Memory B cell (primary cell): ENCODE measurements around the gene ZNF678.
"Not testable (repeated sequence)": the region's sequence is repeated elsewhere in the genome, so short reads cannot be mapped to it uniquely, and the experiment has no call there.

Experiments used
- ATAC-seq: fragments of 150-1000 bp; cut with Tn5 transposase; 2 replicates; pipeline ENCODE4 v1.10.0; 2021; ENCODE audit warnings: low read depth, mild to moderate bottlenecking, moderate library complexity
- DNase-seq, 2 donors: peaks; one replicate each; pipeline ENCODE4 v3.0.0; 2022; ENCODE audit warnings: low spot score in 2 of 2
- H3K27ac Mint-ChIP-seq: one replicate; pipeline ENCODE4 v1.8.0; 2022; ENCODE audit warnings: mild to moderate bottlenecking, moderate library complexity, mixed read lengths
- H3K27me3 Mint-ChIP-seq: one replicate; pipeline ENCODE4 v1.8.0; 2022; ENCODE audit warnings: mixed read lengths
- H3K36me3 Mint-ChIP-seq: one replicate; pipeline ENCODE4 v1.8.0; 2022; ENCODE audit warnings: mild to moderate bottlenecking, mixed read lengths
- H3K4me1 Mint-ChIP-seq: one replicate; pipeline ENCODE4 v1.8.0; 2022; ENCODE audit warnings: mixed read lengths
- H3K4me3 Mint-ChIP-seq: one replicate; pipeline ENCODE4 v1.8.0; 2022; ENCODE audit warnings: mild to moderate bottlenecking, moderate library complexity, mixed read lengths
- H3K9me3 Mint-ChIP-seq: one replicate; pipeline ENCODE4 v1.8.0; 2022; ENCODE audit warnings: mixed read lengths

The ZNF678 gene

GRCh38 chr1:227603327-227603726 is 40.0 kb downstream of the ZNF678 start:
- DNase-seq (no peak), ATAC-seq (no peak)
- H3K4me1 Mint-ChIP-seq, result peaks cover 5% of the 10 kb centered on the region
- no peak overlapping the region for H3K4me3 Mint-ChIP-seq
- H3K9me3 Mint-ChIP-seq, result peaks cover 13% of the 10 kb centered on the region
- peaks cover 42% of the 10 kb centered on the region for H3K36me3 Mint-ChIP-seq
- H3K27me3 Mint-ChIP-seq, result no peaks in the 10 kb centered on the region
- no peak overlapping the region for H3K27ac Mint-ChIP-seq

GRCh38 chr1:227604446-227604845 is 41.1 kb downstream of the ZNF678 start:
- peaks cover 38% of the 10 kb centered on the region for H3K36me3 Mint-ChIP-seq
- peaks cover 5% of the 10 kb centered on the region for H3K4me1 Mint-ChIP-seq
- no peak for ATAC-seq
- no peak for DNase-seq
- no peak overlapping the region for H3K27ac Mint-ChIP-seq
- no peak overlapping the region for H3K4me3 Mint-ChIP-seq
- H3K9me3 Mint-ChIP-seq, result peaks cover 8% of the 10 kb centered on the region
- no peaks in the 10 kb centered on the region for H3K27me3 Mint-ChIP-seq

GRCh38 chr1:227606271-227606670 is 42.9 kb downstream of the ZNF678 start:
- H3K36me3 Mint-ChIP-seq, result peaks cover 40% of the 10 kb centered on the region
- H3K4me3 Mint-ChIP-seq, H3K27me3 Mint-ChIP-seq, ATAC-seq, H3K27ac Mint-ChIP-seq, H3K4me1 Mint-ChIP-seq, H3K9me3 Mint-ChIP-seq, DNase-seq: not testable (repeated sequence)

- Mint-ChIP-seq H3K27ac (no peak overlapping the region), H3K4me3 (no peak overlapping the region), H3K4me1 (peaks cover 2% of the 10 kb centered on the region), H3K27me3 (no peaks in the 10 kb centered on the region), H3K9me3 (peaks cover 7% of the 10 kb centered on the region), H3K36me3 (peaks cover 47% of the 10 kb centered on the region)
- ATAC-seq, result no peak
- DNase-seq, result no peak
These were observed 44.1 kb downstream of the ZNF678 start for GRCh38 chr1:227607336-227607898.

- peaks cover 67% of the 10 kb centered on the region for H3K36me3 Mint-ChIP-seq
These were observed 49.3 kb downstream of the ZNF678 start for GRCh38 chr1:227612658-227613057.

GRCh38 chr1:227613526-227613925 is 50.2 kb downstream of the ZNF678 start:
- ATAC-seq (no peak), DNase-seq (no peak)
- H3K27me3 Mint-ChIP-seq, result no peaks in the 10 kb centered on the region
- no peak overlapping the region for H3K27ac Mint-ChIP-seq
- no peak overlapping the region for H3K4me3 Mint-ChIP-seq
- peaks cover 70% of the 10 kb centered on the region for H3K36me3 Mint-ChIP-seq
- peaks cover 6% of the 10 kb centered on the region for H3K4me1 Mint-ChIP-seq
- peaks cover 23% of the 10 kb centered on the region for H3K9me3 Mint-ChIP-seq

More at GRCh38 chr1:227612658-227613057, 49.3 kb downstream of the ZNF678 start:
- Mint-ChIP-seq H3K27me3 (no peaks in the 10 kb centered on the region), H3K4me1 (peaks cover 6% of the 10 kb centered on the region), H3K9me3 (peaks cover 23% of the 10 kb centered on the region), H3K4me3 (no peak overlapping the region), H3K27ac (no peak overlapping the region)
- ATAC-seq (no peak), DNase-seq (no peak)

GRCh38 chr1:227621211-227621610 is 57.9 kb downstream of the ZNF678 start:
- Mint-ChIP-seq H3K36me3 (peaks cover 66% of the 10 kb centered on the region), H3K4me3 (no peak overlapping the region), H3K9me3 (peaks cover 23% of the 10 kb centered on the region), H3K27me3 (no peaks in the 10 kb centered on the region), H3K4me1 (no peaks in the 10 kb centered on the region), H3K27ac (no peak overlapping the region)
- DNase-seq (no peak), ATAC-seq (no peak)

- ATAC-seq, result no peak
- Mint-ChIP-seq H3K4me1 (no peaks in the 10 kb centered on the region), H3K27me3 (no peaks in the 10 kb centered on the region), H3K9me3 (peaks cover 28% of the 10 kb centered on the region), H3K4me3 (no peak overlapping the region), H3K36me3 (peaks cover 70% of the 10 kb centered on the region), H3K27ac (no peak overlapping the region)
- no peak for DNase-seq
These were observed 59.6 kb downstream of the ZNF678 start for GRCh38 chr1:227622739-227623475.

GRCh38 chr1:227632325-227632724 is 69.0 kb downstream of the ZNF678 start:
- Mint-ChIP-seq H3K9me3 (peaks cover 17% of the 10 kb centered on the region), H3K4me1 (no peaks in the 10 kb centered on the region), H3K36me3 (peaks cover 55% of the 10 kb centered on the region), H3K27ac (no peak overlapping the region), H3K27me3 (no peaks in the 10 kb centered on the region), H3K4me3 (no peak overlapping the region)
- no peak for DNase-seq
- ATAC-seq, result no peak

GRCh38 chr1:227635596-227635995 is 72.2 kb downstream of the ZNF678 start:
- peaks cover 2% of the 10 kb centered on the region for H3K4me1 Mint-ChIP-seq
- no peak for ATAC-seq
- H3K4me3 Mint-ChIP-seq, result no peak overlapping the region
- H3K9me3 Mint-ChIP-seq, result peaks cover 21% of the 10 kb centered on the region
- H3K27me3 Mint-ChIP-seq, result no peaks in the 10 kb centered on the region
- DNase-seq, result no peak
- no peak overlapping the region for H3K27ac Mint-ChIP-seq
- H3K36me3 Mint-ChIP-seq, result peaks cover 47% of the 10 kb centered on the region

GRCh38 chr1:227654431-227654830 is 91.1 kb downstream of the ZNF678 start:
- no peak overlapping the region for H3K27ac Mint-ChIP-seq
- H3K36me3 Mint-ChIP-seq, result peaks cover 55% of the 10 kb centered on the region
- H3K4me1 Mint-ChIP-seq, result no peaks in the 10 kb centered on the region
- H3K27me3 Mint-ChIP-seq, result no peaks in the 10 kb centered on the region
- DNase-seq (no peak), ATAC-seq (no peak)
- no peak overlapping the region for H3K4me3 Mint-ChIP-seq
- H3K9me3 Mint-ChIP-seq, result peaks cover 11% of the 10 kb centered on the region

- DNase-seq (no peak), ATAC-seq (no peak)
- H3K4me1 Mint-ChIP-seq, result no peaks in the 10 kb centered on the region
- no peak overlapping the region for H3K27ac Mint-ChIP-seq
- H3K36me3 Mint-ChIP-seq, result peaks cover 53% of the 10 kb centered on the region
- peaks cover 12% of the 10 kb centered on the region for H3K9me3 Mint-ChIP-seq
- no peaks in the 10 kb centered on the region for H3K27me3 Mint-ChIP-seq
- no peak overlapping the region for H3K4me3 Mint-ChIP-seq
These were observed 91.7 kb downstream of the ZNF678 start for GRCh38 chr1:227654858-227655752.

- Mint-ChIP-seq H3K36me3 (peaks cover 40% of the 10 kb centered on the region), H3K27me3 (no peaks in the 10 kb centered on the region), H3K4me3 (no peak overlapping the region), H3K4me1 (no peaks in the 10 kb centered on the region), H3K27ac (no peak overlapping the region), H3K9me3 (peaks cover 17% of the 10 kb centered on the region)
- no peak for ATAC-seq
- DNase-seq, result no peak
These were observed 98.1 kb downstream of the ZNF678 start for GRCh38 chr1:227661495-227661894.

GRCh38 chr1:227662933-227663332 is 99.6 kb downstream of the ZNF678 start:
- Mint-ChIP-seq H3K4me1 (no peaks in the 10 kb centered on the region), H3K27ac (no peak overlapping the region), H3K27me3 (no peaks in the 10 kb centered on the region), H3K9me3 (peaks cover 23% of the 10 kb centered on the region), H3K36me3 (peaks cover 38% of the 10 kb centered on the region), H3K4me3 (no peak overlapping the region)
- ATAC-seq (no peak), DNase-seq (no peak)
